Esophagus squamous epithelium (tissue), 4 donors: ENCODE results near the gene ANO2.

ENCODE experiments used
- POLR2A ChIP-seq, 4 donors: fragments of 450-650 bp; IDR thresholded peaks; one replicate each; pipeline ENCODE4 v1.6.1; 2017; ENCODE audit warnings: antibody characterized with exemption in 4 of 4, mild to moderate bottlenecking in 4 of 4, moderate library complexity in 3 of 4
- TF ChIP-seq, protein P1 (sequence below), 6 experiments: fragments of 450-650 bp in 4 of 6; fragments of 200-600 bp in 2 of 6; sonication (generic) in 2 of 6; IDR thresholded peaks; one replicate each; pipeline ENCODE4 v1.5.1; 2016 to 2019; ENCODE audit warnings: antibody characterized with exemption in 6 of 6, mild to moderate bottlenecking in 4 of 6, moderate library complexity in 4 of 6

DNA sequence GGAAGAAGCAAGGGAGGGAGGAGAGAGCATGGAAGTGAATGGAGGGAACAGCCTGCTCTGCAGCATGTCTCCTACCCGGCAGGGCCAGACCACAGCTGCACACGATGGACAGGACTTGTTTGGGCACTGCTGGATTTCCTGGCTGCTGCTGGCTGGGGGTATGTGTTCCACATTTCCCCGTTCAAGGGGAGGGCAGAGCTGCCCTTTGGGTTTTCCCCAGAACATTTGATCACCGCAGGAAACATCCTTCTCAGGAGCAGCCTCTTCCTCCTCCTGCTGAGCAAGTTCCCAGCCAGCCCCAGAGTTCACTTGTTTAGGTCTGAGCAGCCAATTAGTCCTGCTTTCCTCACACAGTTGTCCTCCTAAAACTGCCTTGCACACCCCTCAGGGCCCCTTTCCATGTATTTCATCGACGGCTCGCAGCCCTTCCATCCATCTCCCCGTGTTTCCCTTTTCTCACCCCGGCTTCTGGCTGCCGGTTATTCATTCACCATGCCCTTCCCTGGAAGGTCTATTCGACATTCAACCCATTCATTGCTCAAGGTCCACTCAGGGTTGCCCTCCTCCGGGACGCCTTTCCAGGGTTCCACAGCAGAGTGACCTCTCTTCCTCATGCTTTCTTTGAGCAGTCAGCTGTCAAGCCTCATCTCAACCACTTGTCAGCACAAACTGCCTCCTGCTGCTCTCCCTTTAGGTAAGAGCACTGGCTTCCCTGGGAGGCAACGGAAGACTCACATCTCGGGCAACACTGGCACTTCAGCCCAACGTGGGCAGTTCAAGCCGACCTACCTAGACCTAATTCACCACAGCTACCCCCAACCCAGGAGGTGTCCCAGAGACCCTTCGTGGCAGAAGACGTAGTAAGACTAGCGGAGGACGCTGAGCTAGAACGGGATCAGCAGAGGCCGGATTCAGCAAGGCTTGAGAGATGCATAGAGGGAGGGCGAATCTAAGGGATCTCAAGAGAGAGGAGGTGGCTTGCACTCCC lies 20.1 kb upstream of the ANO2 start:
- TF ChIP-seq, protein P1, sequence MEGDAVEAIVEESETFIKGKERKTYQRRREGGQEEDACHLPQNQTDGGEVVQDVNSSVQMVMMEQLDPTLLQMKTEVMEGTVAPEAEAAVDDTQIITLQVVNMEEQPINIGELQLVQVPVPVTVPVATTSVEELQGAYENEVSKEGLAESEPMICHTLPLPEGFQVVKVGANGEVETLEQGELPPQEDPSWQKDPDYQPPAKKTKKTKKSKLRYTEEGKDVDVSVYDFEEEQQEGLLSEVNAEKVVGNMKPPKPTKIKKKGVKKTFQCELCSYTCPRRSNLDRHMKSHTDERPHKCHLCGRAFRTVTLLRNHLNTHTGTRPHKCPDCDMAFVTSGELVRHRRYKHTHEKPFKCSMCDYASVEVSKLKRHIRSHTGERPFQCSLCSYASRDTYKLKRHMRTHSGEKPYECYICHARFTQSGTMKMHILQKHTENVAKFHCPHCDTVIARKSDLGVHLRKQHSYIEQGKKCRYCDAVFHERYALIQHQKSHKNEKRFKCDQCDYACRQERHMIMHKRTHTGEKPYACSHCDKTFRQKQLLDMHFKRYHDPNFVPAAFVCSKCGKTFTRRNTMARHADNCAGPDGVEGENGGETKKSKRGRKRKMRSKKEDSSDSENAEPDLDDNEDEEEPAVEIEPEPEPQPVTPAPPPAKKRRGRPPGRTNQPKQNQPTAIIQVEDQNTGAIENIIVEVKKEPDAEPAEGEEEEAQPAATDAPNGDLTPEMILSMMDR (IDR thresholded peaks at IDR 0.05), result no peak
- TF ChIP-seq POLR2A (IDR thresholded peaks at IDR 0.05), result no peak
